Right atrium auricular region (tissue), 2 donors: ENCODE data around the gene NOP58. TPM values are rescaled to one million over a fixed set of nuclear protein-coding genes. Genes with fewer than 3 reads are reported as not detected.

Source experiments
- DNase-seq: peaks from one replicate; pipeline ENCODE4 v3.0.0-alpha.2; 2019; ENCODE audit warnings: low spot score
- H3K27ac ChIP-seq, 2 donors: fragments of 200-600 bp; sonication (generic); 1 replicate in 1 of 2; 2 replicates in 1 of 2; pipeline ENCODE4 v1.5.1; 2016 to 2019
- H3K27me3 ChIP-seq, 2 donors: fragments of 200-600 bp; sonication (generic); one replicate each; pipeline versions ENCODE4 v1.5.1 to v1.6.0; 2017 to 2019
- H3K36me3 ChIP-seq: fragments of 200-600 bp; sonication (generic); one replicate; pipeline ENCODE4 v1.5.1; 2016
- H3K4me1 ChIP-seq, 2 donors: fragments of 200-600 bp; sonication (generic); one replicate each; pipeline versions ENCODE4 v1.5.1 to v1.6.0; 2017 to 2019
- H3K4me3 ChIP-seq, 2 donors: fragments of 200-600 bp; sonication (generic); 1 replicate in 1 of 2; 2 replicates in 1 of 2; pipeline ENCODE4 v1.5.1; 2017 to 2019; ENCODE audit warnings: mild to moderate bottlenecking in 1 of 2, moderate library complexity in 1 of 2
- H3K9me3 ChIP-seq, 2 donors: fragments of 200-600 bp; sonication (generic); one replicate each; pipeline ENCODE4 v1.5.1; 2019
- total RNA-seq, 2 donors: library from RNA; depleted of rRNA; stranded (reverse); fragments of >200 nt; gene quantifications; one replicate each; pipeline ENCODE4 v1.1.0, GENCODE V29; 2016
- TF ChIP-seq, protein P1 (sequence below), 2 donors: fragments of 200-600 bp; sonication (generic); IDR thresholded peaks; one replicate each; pipeline ENCODE4 v1.5.1; 2019; ENCODE audit warnings: antibody characterized with exemption in 2 of 2

NOP58 gene
- total RNA-seq, 2 donors from 2014 or later: 17.4 to 18.9 TPM

DNA sequence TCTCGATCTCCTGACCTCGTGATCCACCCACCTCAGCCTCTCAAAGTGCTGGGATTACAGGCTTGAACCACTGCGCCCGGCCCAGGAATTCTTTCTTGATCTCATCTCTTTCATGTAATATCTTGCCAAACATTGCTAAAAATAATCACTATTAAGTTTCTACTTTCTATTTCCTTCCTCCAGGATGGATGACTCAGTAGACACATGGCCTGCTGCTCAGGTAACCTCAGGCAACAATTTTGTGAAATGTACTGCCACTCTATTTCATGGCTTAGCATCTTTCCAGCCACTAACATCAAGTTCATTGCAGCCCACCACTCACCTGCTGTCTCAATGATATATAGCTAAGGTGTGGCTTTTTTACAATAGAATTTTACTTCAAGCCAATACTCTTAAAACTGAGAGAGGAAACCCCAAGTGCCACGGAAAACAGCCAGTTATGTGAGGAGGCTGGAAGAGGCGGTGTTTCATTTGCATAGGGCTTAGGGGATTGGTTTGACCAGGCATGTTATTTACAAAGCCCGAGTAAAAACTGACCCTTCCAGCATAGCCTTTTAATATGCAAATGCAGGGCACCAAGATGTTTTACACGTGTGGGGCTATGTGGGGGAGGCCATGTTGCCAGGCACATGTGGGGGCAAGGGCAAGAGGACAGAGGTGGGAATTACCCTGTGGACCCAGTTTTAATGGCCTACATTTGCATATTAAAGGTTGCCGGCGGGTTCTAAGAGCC, 15.9 kb upstream of the NOP58 start:
- H3K4me1 ChIP-seq: no peaks in the 10 kb centered on the region
- TF ChIP-seq, protein P1, sequence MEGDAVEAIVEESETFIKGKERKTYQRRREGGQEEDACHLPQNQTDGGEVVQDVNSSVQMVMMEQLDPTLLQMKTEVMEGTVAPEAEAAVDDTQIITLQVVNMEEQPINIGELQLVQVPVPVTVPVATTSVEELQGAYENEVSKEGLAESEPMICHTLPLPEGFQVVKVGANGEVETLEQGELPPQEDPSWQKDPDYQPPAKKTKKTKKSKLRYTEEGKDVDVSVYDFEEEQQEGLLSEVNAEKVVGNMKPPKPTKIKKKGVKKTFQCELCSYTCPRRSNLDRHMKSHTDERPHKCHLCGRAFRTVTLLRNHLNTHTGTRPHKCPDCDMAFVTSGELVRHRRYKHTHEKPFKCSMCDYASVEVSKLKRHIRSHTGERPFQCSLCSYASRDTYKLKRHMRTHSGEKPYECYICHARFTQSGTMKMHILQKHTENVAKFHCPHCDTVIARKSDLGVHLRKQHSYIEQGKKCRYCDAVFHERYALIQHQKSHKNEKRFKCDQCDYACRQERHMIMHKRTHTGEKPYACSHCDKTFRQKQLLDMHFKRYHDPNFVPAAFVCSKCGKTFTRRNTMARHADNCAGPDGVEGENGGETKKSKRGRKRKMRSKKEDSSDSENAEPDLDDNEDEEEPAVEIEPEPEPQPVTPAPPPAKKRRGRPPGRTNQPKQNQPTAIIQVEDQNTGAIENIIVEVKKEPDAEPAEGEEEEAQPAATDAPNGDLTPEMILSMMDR (IDR thresholded peaks at IDR 0.05): no peak
- H3K9me3 ChIP-seq: no peaks in the 10 kb centered on the region
- no peak overlapping the region for H3K27ac ChIP-seq
- H3K27me3 ChIP-seq: no peaks in the 10 kb centered on the region
- H3K4me3 ChIP-seq: no peak overlapping the region
- DNase-seq: no peak
- H3K36me3 ChIP-seq: no peaks in the 10 kb centered on the region

DNA sequence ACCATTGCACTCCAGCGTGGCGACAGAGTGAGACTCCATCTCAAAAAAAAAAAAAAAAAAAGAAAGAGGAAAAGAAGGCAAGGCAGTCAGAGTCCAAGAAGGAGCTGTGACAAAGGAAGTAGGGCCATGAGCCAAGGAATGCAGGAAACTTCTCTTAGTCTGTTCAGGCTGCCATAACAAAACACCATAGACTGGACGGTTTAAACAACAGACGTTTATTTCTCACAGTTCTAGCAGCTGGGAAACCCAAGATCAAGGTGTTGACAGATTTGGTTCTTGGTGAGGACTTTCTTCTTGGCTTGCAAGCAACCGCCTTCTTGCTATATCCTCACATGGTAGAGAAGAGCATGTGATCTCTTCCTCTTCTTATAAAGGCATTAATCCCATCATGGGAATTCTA, 14.1 kb upstream of the NOP58 start:
- H3K27me3 ChIP-seq: no peaks in the 10 kb centered on the region
- no peak overlapping the region for H3K27ac ChIP-seq
- H3K36me3 ChIP-seq: no peaks in the 10 kb centered on the region
- DNase-seq: no peak
- H3K4me1 ChIP-seq: no peaks in the 10 kb centered on the region
- H3K9me3 ChIP-seq: no peaks in the 10 kb centered on the region
- H3K4me3 ChIP-seq: no peak overlapping the region
- TF ChIP-seq, protein P1 (IDR thresholded peaks at IDR 0.05): no peak

DNA sequence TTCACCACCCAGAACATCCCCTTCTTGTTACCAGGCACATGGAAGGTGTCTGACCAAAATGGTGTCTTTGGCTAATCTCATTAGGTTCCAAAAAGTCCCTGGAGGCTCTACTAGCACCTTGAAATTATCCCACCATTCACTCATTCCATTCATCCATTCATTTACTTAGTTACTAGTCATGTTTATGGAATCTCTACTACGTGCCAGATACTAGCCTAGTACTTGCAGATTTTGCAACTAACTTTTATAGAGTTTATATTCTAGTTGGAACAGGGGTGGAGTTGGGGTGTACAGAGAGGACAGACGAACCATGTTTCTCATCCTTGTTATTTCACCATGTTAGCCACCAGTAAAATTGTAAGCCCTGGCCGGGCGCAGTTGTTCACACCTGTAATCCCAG, 4.0 kb upstream of the NOP58 start:
- DNase-seq: no peak
- H3K36me3 ChIP-seq: no peaks in the 10 kb centered on the region
- no peaks in the 10 kb centered on the region for H3K9me3 ChIP-seq
- no peak overlapping the region for H3K4me3 ChIP-seq
- H3K27ac ChIP-seq: no peak overlapping the region
- TF ChIP-seq, protein P1 (IDR thresholded peaks at IDR 0.05): no peak
- H3K4me1 ChIP-seq: peaks cover 0 to 2% of the 10 kb centered on the region in 2 donors
- H3K27me3 ChIP-seq: no peaks in the 10 kb centered on the region

DNA sequence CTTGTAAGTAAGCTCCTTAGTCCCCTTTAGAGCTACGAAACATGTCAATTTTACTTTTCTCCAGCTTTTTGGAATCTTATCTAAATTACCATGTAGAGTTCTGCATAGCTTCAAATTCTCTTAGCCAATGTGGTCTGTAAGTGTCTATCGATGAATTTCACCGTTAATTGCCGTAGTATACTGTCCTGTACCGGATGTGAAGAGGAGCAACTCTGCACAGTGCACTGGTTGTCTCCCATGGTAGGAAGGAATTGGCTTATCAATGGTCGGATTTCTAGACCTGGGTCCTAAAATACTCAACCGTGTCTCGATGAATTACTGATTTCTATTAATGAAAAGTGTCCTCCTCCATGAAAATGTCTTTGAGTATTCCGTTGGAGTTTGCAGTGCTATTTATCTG, 1.9 kb downstream of the NOP58 start:
- no peaks in the 10 kb centered on the region for H3K27me3 ChIP-seq
- no peak overlapping the region for H3K27ac ChIP-seq
- TF ChIP-seq, protein P1 (IDR thresholded peaks at IDR 0.05): no peak
- peak overlapping the region; percentile 80 to 82 for H3K4me3 ChIP-seq
- DNase-seq: no peak
- H3K4me1 ChIP-seq: peaks cover 0 to 26% of the 10 kb centered on the region in 2 donors
- no peaks in the 10 kb centered on the region for H3K36me3 ChIP-seq
- no peaks in the 10 kb centered on the region for H3K9me3 ChIP-seq

DNA sequence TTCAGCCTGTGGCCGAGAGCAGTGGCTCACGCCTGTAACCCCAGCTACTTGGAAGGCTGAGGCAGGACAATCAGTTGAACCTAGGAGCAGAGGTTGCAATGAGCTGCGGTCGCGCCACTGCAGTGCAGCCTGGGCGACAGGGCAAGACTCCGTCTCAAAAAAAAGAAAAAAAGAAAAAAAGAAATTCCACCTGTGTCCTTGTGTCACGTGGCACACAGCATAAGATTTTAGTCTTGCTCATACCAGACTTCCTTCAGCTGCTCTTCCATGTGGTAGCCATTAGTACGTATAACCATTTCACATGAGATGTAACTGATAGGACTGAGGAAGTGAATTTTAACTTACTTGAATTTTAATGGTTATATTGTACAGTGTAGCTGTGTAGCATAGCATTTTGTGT, 4.0 kb downstream of the NOP58 start:
- H3K36me3 ChIP-seq: no peaks in the 10 kb centered on the region

More for the DNA sequence above, 4.0 kb downstream of the NOP58 start:
- Histone ChIP-seq H3K27me3 (no peaks in the 10 kb centered on the region), H3K4me1 (peaks cover 0 to 26% of the 10 kb centered on the region in 2 donors), H3K9me3 (no peaks in the 10 kb centered on the region), H3K27ac (no peak overlapping the region), H3K4me3 (no peak overlapping the region)
- TF ChIP-seq, protein P1 (IDR thresholded peaks at IDR 0.05): no peak
- DNase-seq: no peak
